Psoas muscle (tissue), 8 donors: ENCODE measurements around the gene MAGI1. TPM values are rescaled to one million over a fixed set of nuclear protein-coding genes. Genes with fewer than 3 reads are reported as not detected.
"Not testable (repeated sequence)": the region's sequence is repeated elsewhere in the genome, so short reads cannot be mapped to it uniquely, and the experiment has no call there.

Experiments
- ATAC-seq, 4 donors: fragments of 200-7000 bp; cut with Tn5 transposase; one replicate each; pipeline ENCODE4 v1.9.1; 2020; ENCODE audit warnings: moderate library complexity in 3 of 4, mild to moderate bottlenecking in 2 of 4
- DNase-seq, 2 donors: peaks; one replicate each; pipeline ENCODE4 v3.0.0-alpha.2; 2020
- H3K27ac ChIP-seq: fragments of 200-600 bp; one replicate; pipeline ENCODE4 v1.8.0; 2022
- H3K27me3 ChIP-seq, 3 donors: fragments of 200-600 bp in 1 of 3; one replicate each; pipeline versions ENCODE4 v1.6.1 to v1.8.0; 2013 to 2022; ENCODE audit warnings: low read length in 2 of 3, mild to moderate bottlenecking in 2 of 3, moderate library complexity in 1 of 3; ENCODE audit not compliant: insufficient read depth in 3 of 3
- H3K36me3 ChIP-seq, 2 donors: fragments of 200-600 bp in 1 of 2; one replicate each; pipeline versions ENCODE4 v1.6.1 to v1.8.0; 2013 to 2022; ENCODE audit warnings: low read depth in 1 of 2, mild to moderate bottlenecking in 1 of 2, moderate library complexity in 1 of 2; ENCODE audit not compliant: insufficient read depth in 1 of 2
- H3K4me1 ChIP-seq: fragments of 200-600 bp; one replicate; pipeline ENCODE4 v1.8.0; 2022
- H3K4me3 ChIP-seq: fragments of 200-600 bp; one replicate; pipeline ENCODE4 v1.8.0; 2022; ENCODE audit warnings: mild to moderate bottlenecking
- H3K9me3 ChIP-seq: fragments of 200-600 bp; one replicate; pipeline ENCODE4 v1.8.0; 2022
- WGBS, 3 donors: extraction: QIAGEN DNeasy Blood & Tissue Kit; methylation state at CpG; one replicate each; pipeline versions ENCODE4 v1.1.6 to v1.1.7; 2013; 5-methylcytosine and 5-hydroxymethylcytosine counted together
- intact Hi-C, 2 donors: fragments of 100-400 bp; cut with DNase I; formaldehyde crosslinking; loops; one replicate each; pipeline versions ENCODE4 v1.11.0 to v1.14.2; 2022
- polyA plus RNA-seq, 3 donors: library from polyadenylated mRNA; stranded (reverse); fragments of 200-250 nt; gene quantifications; one replicate each; pipeline ENCODE4 v1.2.3, GENCODE V29; 2013
- total RNA-seq, 4 donors: library from RNA; stranded (reverse); fragmentation: NEBNext Ultra II Directional in 2 of 4; extraction: Animal tissue kit (Norgen Biotek cat#: 25700) in 2 of 4; gene quantifications; one replicate each; pipeline versions ENCODE4 v1.2.1 to v1.2.4, GENCODE V29; 2021 to 2023
- TF ChIP-seq, protein P1 (sequence below): fragments of 200-600 bp; IDR thresholded peaks from one replicate; pipeline ENCODE4 v1.8.0; 2022; ENCODE audit warnings: antibody characterized with exemption
- donor health status: healthy with polysubstance abuse.
- donor health status: DM: no; HTN: no; CAD: no; lungs with moderate emphysema.
- donor health status: Bipolar disorder and iron deficiency.
- donor health status: healthy.
- donor health status: DM: yes; HTN: yes; CAD: no.
- donor health status: DM: no; HTN: no; CAD: no.
- donor health status: DM: no; HTN: no; CAD: no.
- donor health status: DM: yes; HTN: yes; CAD: no.

The MAGI1 gene
- total and polyA plus RNA-seq, 7 donors: 4.5 to 8.1 (median 6.3) TPM

DNA sequence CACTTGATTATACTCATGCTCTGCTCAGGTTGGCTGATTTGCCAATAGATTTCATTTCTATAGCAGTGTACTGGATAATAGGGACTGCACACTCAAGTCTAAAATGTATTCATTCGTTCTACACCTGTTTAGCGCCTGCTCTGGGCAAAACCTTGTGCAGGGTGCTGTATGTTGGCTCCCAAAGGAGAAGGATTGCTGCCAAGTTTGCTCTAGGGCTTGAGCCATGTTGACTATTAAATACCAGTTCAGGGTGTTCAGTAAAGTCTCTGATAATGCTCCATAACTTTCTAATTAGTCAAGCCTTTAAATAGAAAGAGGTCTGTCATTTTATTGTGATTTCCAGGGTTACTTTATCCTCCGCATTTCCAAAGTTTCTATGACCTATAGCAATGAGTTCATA is 470.2 kb downstream of the MAGI1 start:
- H3K27ac ChIP-seq: no peak overlapping the region
- 23 to 37% (median 23%) methylated on average over 3 of the region's 3 CpGs for WGBS, 3 donors
- ATAC-seq: peak in 3 of 4 donors; percentile 53 to 91 (median 80)
- TF ChIP-seq, protein P1, sequence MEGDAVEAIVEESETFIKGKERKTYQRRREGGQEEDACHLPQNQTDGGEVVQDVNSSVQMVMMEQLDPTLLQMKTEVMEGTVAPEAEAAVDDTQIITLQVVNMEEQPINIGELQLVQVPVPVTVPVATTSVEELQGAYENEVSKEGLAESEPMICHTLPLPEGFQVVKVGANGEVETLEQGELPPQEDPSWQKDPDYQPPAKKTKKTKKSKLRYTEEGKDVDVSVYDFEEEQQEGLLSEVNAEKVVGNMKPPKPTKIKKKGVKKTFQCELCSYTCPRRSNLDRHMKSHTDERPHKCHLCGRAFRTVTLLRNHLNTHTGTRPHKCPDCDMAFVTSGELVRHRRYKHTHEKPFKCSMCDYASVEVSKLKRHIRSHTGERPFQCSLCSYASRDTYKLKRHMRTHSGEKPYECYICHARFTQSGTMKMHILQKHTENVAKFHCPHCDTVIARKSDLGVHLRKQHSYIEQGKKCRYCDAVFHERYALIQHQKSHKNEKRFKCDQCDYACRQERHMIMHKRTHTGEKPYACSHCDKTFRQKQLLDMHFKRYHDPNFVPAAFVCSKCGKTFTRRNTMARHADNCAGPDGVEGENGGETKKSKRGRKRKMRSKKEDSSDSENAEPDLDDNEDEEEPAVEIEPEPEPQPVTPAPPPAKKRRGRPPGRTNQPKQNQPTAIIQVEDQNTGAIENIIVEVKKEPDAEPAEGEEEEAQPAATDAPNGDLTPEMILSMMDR: no peak
- intact Hi-C loops: no loop called here
- H3K36me3 ChIP-seq: no peaks in the 10 kb centered on the region
- peaks cover 21% of the 10 kb centered on the region for H3K4me1 ChIP-seq
- no peak for DNase-seq
- no peaks in the 10 kb centered on the region for H3K27me3 ChIP-seq
- H3K9me3 ChIP-seq: peaks cover 4% of the 10 kb centered on the region
- H3K4me3 ChIP-seq: no peak overlapping the region

DNA sequence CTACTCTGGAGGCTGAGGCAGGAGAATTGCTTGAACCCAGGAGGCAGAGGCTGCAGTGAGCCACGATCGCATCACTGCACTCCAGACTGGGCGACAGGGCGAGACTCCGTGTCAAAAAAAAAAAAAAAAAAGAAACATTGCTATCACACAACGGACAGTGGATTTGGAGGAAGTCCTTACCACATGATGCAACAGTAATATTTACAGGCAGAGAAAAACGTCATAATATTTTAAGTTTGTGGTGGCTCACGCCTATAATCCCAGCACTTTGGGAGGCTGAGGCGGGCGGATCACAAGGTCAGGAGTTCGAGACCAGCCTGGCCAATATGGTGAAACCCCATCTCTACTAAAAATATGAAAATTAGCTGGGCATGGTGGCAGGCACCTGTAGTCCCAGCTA is 473.0 kb downstream of the MAGI1 start:
- H3K36me3 ChIP-seq, H3K9me3 ChIP-seq, ATAC-seq, H3K27me3 ChIP-seq, H3K27ac ChIP-seq, DNase-seq, H3K4me3 ChIP-seq, intact Hi-C loops: not testable (repeated sequence)
- 88 to 94% (median 90%) methylated on average over 9 to 11 of the region's 11 CpGs for WGBS, 3 donors
- peaks cover 21% of the 10 kb centered on the region for H3K4me1 ChIP-seq

DNA sequence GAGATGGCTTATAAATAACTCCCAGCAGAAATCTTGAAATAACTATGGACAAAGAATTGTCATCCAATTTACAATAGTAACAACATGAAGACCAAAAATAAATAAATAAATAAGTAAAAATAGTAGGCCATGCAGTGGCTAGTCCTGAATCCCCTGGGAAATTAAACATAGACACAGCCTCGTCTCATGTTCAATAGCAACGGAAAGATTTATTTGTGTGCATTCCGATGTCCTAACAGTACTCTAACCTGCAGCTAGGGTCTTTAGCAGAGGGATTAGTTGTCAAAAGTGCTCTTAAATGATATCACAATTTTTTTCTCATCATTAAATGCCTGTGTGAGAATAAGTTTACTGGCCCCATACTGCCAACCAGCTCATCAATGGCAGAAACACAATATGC is 474.2 kb downstream of the MAGI1 start:
- Histone ChIP-seq H3K27ac (no peak overlapping the region), H3K4me3 (no peak overlapping the region), H3K4me1 (peaks cover 21% of the 10 kb centered on the region), H3K27me3 (no peaks in the 10 kb centered on the region), H3K9me3 (no peaks in the 10 kb centered on the region), H3K36me3 (no peaks in the 10 kb centered on the region)
- 19 to 43% (median 30%) methylated on average over 3 of the region's 3 CpGs for WGBS, 3 donors
- intact Hi-C loops: no loop called here
- TF ChIP-seq, protein P1: no peak
- no peak for DNase-seq
- ATAC-seq: no peak

DNA sequence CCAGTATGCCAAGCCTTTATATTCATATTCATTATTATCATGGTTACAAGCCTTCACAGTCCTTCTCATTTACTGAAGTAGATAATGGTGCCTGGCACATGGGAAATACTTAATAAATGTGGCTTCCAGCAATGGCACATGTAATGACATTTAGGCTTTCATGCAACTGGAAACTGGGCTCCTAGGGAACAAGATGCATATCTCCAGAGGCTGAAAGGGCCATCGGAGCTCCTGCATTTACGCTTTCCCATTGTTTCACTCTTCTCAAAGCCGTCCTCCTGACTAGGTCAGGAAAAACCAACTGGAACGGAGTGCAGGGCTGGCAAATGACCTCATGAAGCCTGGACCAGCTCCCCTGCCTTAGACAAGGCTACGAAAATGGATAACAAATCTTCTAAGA is 474.9 kb downstream of the MAGI1 start:
- Histone ChIP-seq H3K4me3 (no peak overlapping the region), H3K9me3 (no peaks in the 10 kb centered on the region), H3K36me3 (no peaks in the 10 kb centered on the region), H3K27me3 (no peaks in the 10 kb centered on the region), H3K4me1 (peaks cover 21% of the 10 kb centered on the region), H3K27ac (no peak overlapping the region)
- TF ChIP-seq, protein P1: no peak
- ATAC-seq (no peak), DNase-seq (no peak)
- intact Hi-C loops: no loop called here
- WGBS, 3 donors: 38 to 71% (median 44%) methylated on average over 5 of the region's 5 CpGs

DNA sequence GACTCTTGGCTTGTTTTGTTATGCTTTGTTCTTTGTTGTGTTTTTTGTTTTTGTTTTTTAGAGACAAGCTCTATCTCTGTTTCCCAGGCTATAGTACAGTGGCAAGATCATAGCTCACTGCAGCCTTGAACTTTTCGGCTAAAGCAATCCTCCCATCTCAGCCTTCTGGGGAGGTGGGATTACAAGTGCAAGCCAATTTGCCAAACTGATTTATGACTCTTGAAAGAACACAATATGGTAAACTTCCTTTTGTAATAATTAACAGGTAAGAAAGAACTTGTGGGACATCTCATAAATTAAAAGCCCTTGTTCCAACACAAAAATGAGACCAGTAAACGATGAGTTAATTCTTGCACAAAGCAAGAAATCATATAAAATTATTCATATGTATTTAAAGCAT is 476.3 kb downstream of the MAGI1 start:
- TF ChIP-seq, protein P1: no peak
- ATAC-seq: no peak
- H3K4me1 ChIP-seq: peaks cover 13% of the 10 kb centered on the region

More for the DNA sequence above, 476.3 kb downstream of the MAGI1 start:
- DNase-seq: no peak
- WGBS, 3 donors: 93 to 97% (median 97%) methylated on average over 2 of the region's 2 CpGs
- Histone ChIP-seq H3K27me3 (no peaks in the 10 kb centered on the region), H3K36me3 (no peaks in the 10 kb centered on the region), H3K4me3 (no peak overlapping the region), H3K27ac (no peak overlapping the region), H3K9me3 (no peaks in the 10 kb centered on the region)
- intact Hi-C loops: no loop called here
